HepG2 (cell line): Measurements from ENCODE around the gene STBD1. TPM values are rescaled to one million over a fixed set of nuclear protein-coding genes. Genes with fewer than 3 reads are reported as not detected.

Source experiments
- AGO1 ChIP-seq: fragments of 200-400 bp; formaldehyde crosslinking; IDR thresholded peaks from 2 replicates; pipeline ENCODE4 v1.6.1; 2017; ENCODE audit warnings: mild to moderate bottlenecking, low read depth, low read length, moderate library complexity; ENCODE audit not compliant: poor library complexity, severe bottlenecking
- ARHGAP35 ChIP-seq: sonication (generic); formaldehyde crosslinking; IDR thresholded peaks from 2 replicates; pipeline ENCODE4 v1.9.0; 2022; ENCODE audit warnings: mild to moderate bottlenecking, inconsistent platforms, moderate library complexity, missing genetic modification reagents, borderline replicate concordance
- ATF1 ChIP-seq: IDR thresholded peaks from 2 replicates; pipeline ENCODE4 v1.6.1; 2016; ENCODE audit warnings: mild to moderate bottlenecking, control low read depth
- CREB1 ChIP-seq, 2 experiments: fragments of 450-650 bp in 1 of 2; IDR thresholded peaks; 2 replicates each; pipeline ENCODE4 v1.6.1; 2016 to 2017; ENCODE audit warnings: control low read depth in 1 of 2, mild to moderate bottlenecking in 1 of 2, missing compliant biosample characterization in 1 of 2, missing genetic modification characterization in 1 of 2
- GTF3A ChIP-seq: sonication (generic); formaldehyde crosslinking; conservative IDR thresholded peaks from 2 replicates; pipeline ENCODE4 v1.4.0; 2020; ENCODE audit warnings: mild to moderate bottlenecking, missing genetic modification reagents
- ISX ChIP-seq: sonication (generic); formaldehyde crosslinking; conservative IDR thresholded peaks from 2 replicates; pipeline ENCODE4 v1.5.0; 2020; ENCODE audit warnings: missing genetic modification reagents
- MBNL3 ChIP-seq: fragments of 250-450 bp; sonication (Bioruptor Pico); conservative IDR thresholded peaks from 2 replicates; pipeline ENCODE4 v1.8.0; 2022; ENCODE audit warnings: mild to moderate bottlenecking, inconsistent platforms
- ONECUT2 ChIP-seq: sonication (generic); formaldehyde crosslinking; IDR thresholded peaks from 2 replicates; pipeline ENCODE4 v1.4.0; 2020; ENCODE audit warnings: missing genetic modification reagents
- RARA ChIP-seq: IDR thresholded peaks from 2 replicates; pipeline ENCODE4 v1.6.1; 2016; ENCODE audit warnings: missing genetic modification reagents, missing compliant biosample characterization
- SSRP1 ChIP-seq: IDR thresholded peaks from 2 replicates; pipeline ENCODE4 v1.6.1; 2016; ENCODE audit warnings: control low read depth
- ZNF12 ChIP-seq: sonication (generic); formaldehyde crosslinking; IDR thresholded peaks from 2 replicates; pipeline ENCODE4 v1.5.0; 2020; ENCODE audit warnings: missing genetic modification reagents
- ZNF20 ChIP-seq: sonication (generic); formaldehyde crosslinking; IDR thresholded peaks from 2 replicates; pipeline ENCODE4 v1.4.0; 2020; ENCODE audit warnings: mild to moderate bottlenecking, moderate library complexity, missing genetic modification reagents
- ZNF678 ChIP-seq: sonication (generic); formaldehyde crosslinking; IDR thresholded peaks from 2 replicates; pipeline ENCODE4 v1.4.0; 2020; ENCODE audit warnings: mild to moderate bottlenecking, missing genetic modification reagents
- ZSCAN12 ChIP-seq: sonication (generic); formaldehyde crosslinking; IDR thresholded peaks from 2 replicates; pipeline ENCODE4 v1.9.0; 2021; ENCODE audit warnings: mild to moderate bottlenecking, missing genetic modification reagents
- polyA plus RNA-seq, 8 experiments: library from polyadenylated mRNA; depleted of rRNA in 3 of 8; stranded (reverse) in 7 of 8; unstranded in 1 of 8; fragments of >200 nt; fragmentation: Illumina TruSeq in 4 of 8; extraction: Trizol in 4 of 8; gene quantifications; 2 replicates each; pipeline versions ENCODE4 v1.2.1 to v1.2.3, GENCODE V29; 2011 to 2016; ENCODE audit warnings: low read depth in 4 of 8, missing spikeins in 1 of 8, mixed read lengths in 1 of 8; ENCODE audit not compliant: insufficient read depth in 1 of 8
- total RNA-seq, 5 experiments: library from RNA; depleted of rRNA; stranded (reverse); fragments of >200 nt; fragmentation: Illumina TruSeq; extraction: Trizol; gene quantifications; 2 replicates each; pipeline ENCODE4 v1.2.3, GENCODE V29; 2016; ENCODE audit warnings: low read depth in 1 of 5
- TF ChIP-seq, protein P1 (sequence below): sonication (generic); formaldehyde crosslinking; IDR thresholded peaks from 2 replicates; pipeline ENCODE4 v1.9.0; 2021; ENCODE audit warnings: mild to moderate bottlenecking, missing genetic modification reagents
- TF ChIP-seq, protein P2 (sequence below): sonication (generic); formaldehyde crosslinking; IDR thresholded peaks from 2 replicates; pipeline ENCODE4 v1.4.0; 2020; ENCODE audit warnings: missing genetic modification reagents
- TF ChIP-seq, protein P3 (sequence below): sonication (generic); formaldehyde crosslinking; IDR thresholded peaks from 2 replicates; pipeline ENCODE4 v1.4.0; 2020; ENCODE audit warnings: mild to moderate bottlenecking, missing genetic modification reagents
- TF ChIP-seq, protein P4 (sequence below): sonication (generic); formaldehyde crosslinking; IDR thresholded peaks from 2 replicates; pipeline ENCODE4 v1.4.0; 2020; ENCODE audit warnings: missing genetic modification reagents
- TF ChIP-seq, protein P5 (sequence below): sonication (generic); formaldehyde crosslinking; IDR thresholded peaks from 2 replicates; pipeline ENCODE4 v1.4.0; 2020; ENCODE audit warnings: mild to moderate bottlenecking, low read depth, missing genetic modification reagents

STBD1 gene
- total and polyA plus RNA-seq, 2 of the 13 experiments (the other 11 are each of a cell fraction or from before 2014, with no cell fraction given), result 2.8 to 4.3 TPM

DNA sequence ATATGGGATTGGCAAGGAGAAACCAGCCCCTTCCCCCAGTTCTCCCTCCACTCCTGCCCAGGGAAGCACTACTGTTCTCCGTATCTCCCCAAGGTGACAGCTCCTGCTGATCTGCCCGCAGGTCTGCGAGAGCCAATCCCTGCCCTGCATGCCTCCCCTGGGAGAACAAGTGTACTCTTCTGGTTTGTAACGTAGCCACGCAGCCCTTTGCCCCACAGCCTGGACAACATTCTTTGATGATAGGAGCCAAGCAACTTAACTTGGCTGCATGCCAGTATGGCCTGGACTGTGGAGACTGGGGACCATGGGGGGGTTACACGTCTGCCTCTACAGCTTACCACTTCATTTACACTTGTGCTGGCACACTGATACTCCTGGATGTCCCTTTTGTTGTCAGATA, 2.0 kb downstream of the STBD1 start (continued):
- TF ChIP-seq, protein P1, sequence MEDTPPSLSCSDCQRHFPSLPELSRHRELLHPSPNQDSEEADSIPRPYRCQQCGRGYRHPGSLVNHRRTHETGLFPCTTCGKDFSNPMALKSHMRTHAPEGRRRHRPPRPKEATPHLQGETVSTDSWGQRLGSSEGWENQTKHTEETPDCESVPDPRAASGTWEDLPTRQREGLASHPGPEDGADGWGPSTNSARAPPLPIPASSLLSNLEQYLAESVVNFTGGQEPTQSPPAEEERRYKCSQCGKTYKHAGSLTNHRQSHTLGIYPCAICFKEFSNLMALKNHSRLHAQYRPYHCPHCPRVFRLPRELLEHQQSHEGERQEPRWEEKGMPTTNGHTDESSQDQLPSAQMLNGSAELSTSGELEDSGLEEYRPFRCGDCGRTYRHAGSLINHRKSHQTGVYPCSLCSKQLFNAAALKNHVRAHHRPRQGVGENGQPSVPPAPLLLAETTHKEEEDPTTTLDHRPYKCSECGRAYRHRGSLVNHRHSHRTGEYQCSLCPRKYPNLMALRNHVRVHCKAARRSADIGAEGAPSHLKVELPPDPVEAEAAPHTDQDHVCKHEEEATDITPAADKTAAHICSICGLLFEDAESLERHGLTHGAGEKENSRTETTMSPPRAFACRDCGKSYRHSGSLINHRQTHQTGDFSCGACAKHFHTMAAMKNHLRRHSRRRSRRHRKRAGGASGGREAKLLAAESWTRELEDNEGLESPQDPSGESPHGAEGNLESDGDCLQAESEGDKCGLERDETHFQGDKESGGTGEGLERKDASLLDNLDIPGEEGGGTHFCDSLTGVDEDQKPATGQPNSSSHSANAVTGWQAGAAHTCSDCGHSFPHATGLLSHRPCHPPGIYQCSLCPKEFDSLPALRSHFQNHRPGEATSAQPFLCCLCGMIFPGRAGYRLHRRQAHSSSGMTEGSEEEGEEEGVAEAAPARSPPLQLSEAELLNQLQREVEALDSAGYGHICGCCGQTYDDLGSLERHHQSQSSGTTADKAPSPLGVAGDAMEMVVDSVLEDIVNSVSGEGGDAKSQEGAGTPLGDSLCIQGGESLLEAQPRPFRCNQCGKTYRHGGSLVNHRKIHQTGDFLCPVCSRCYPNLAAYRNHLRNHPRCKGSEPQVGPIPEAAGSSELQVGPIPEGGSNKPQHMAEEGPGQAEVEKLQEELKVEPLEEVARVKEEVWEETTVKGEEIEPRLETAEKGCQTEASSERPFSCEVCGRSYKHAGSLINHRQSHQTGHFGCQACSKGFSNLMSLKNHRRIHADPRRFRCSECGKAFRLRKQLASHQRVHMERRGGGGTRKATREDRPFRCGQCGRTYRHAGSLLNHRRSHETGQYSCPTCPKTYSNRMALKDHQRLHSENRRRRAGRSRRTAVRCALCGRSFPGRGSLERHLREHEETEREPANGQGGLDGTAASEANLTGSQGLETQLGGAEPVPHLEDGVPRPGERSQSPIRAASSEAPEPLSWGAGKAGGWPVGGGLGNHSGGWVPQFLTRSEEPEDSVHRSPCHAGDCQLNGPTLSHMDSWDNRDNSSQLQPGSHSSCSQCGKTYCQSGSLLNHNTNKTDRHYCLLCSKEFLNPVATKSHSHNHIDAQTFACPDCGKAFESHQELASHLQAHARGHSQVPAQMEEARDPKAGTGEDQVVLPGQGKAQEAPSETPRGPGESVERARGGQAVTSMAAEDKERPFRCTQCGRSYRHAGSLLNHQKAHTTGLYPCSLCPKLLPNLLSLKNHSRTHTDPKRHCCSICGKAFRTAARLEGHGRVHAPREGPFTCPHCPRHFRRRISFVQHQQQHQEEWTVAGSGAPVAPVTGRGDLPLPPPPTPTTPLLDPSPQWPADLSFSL (CRISPR knock-in tag), result no peak
- TF ChIP-seq ZSCAN12 (CRISPR knock-in tag) (no peak), AGO1 (no peak), ONECUT2 (CRISPR knock-in tag) (no peak), MBNL3 (CRISPR knock-in tag) (no peak), GTF3A (CRISPR knock-in tag) (no peak), SSRP1 (no peak), RARA (CRISPR knock-in tag) (peak; percentile 60; the same call in 1 of the 2 replicates), ATF1 (no peak), ZNF678 (CRISPR knock-in tag) (no peak), ARHGAP35 (CRISPR knock-in tag) (no peak), ZNF20 (CRISPR knock-in tag) (no peak), CREB1 (IDR thresholded peaks at IDR 0.05) (no peak), CREB1 (CRISPR knock-in tag; IDR thresholded peaks at IDR 0.05) (no peak), ISX (CRISPR knock-in tag) (no peak), ZNF12 (no peak)
- TF ChIP-seq, protein P2, sequence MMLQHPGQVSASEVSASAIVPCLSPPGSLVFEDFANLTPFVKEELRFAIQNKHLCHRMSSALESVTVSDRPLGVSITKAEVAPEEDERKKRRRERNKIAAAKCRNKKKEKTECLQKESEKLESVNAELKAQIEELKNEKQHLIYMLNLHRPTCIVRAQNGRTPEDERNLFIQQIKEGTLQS (CRISPR knock-in tag), result no peak
- TF ChIP-seq, protein P3, sequence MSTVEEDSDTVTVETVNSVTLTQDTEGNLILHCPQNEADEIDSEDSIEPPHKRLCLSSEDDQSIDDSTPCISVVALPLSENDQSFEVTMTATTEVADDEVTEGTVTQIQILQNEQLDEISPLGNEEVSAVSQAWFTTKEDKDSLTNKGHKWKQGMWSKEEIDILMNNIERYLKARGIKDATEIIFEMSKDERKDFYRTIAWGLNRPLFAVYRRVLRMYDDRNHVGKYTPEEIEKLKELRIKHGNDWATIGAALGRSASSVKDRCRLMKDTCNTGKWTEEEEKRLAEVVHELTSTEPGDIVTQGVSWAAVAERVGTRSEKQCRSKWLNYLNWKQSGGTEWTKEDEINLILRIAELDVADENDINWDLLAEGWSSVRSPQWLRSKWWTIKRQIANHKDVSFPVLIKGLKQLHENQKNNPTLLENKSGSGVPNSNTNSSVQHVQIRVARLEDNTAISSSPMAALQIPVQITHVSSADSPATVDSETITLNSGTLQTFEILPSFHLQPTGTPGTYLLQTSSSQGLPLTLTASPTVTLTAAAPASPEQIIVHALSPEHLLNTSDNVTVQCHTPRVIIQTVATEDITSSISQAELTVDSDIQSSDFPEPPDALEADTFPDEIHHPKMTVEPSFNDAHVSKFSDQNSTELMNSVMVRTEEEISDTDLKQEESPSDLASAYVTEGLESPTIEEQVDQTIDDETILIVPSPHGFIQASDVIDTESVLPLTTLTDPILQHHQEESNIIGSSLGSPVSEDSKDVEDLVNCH (CRISPR knock-in tag), result no peak
- TF ChIP-seq, protein P4, sequence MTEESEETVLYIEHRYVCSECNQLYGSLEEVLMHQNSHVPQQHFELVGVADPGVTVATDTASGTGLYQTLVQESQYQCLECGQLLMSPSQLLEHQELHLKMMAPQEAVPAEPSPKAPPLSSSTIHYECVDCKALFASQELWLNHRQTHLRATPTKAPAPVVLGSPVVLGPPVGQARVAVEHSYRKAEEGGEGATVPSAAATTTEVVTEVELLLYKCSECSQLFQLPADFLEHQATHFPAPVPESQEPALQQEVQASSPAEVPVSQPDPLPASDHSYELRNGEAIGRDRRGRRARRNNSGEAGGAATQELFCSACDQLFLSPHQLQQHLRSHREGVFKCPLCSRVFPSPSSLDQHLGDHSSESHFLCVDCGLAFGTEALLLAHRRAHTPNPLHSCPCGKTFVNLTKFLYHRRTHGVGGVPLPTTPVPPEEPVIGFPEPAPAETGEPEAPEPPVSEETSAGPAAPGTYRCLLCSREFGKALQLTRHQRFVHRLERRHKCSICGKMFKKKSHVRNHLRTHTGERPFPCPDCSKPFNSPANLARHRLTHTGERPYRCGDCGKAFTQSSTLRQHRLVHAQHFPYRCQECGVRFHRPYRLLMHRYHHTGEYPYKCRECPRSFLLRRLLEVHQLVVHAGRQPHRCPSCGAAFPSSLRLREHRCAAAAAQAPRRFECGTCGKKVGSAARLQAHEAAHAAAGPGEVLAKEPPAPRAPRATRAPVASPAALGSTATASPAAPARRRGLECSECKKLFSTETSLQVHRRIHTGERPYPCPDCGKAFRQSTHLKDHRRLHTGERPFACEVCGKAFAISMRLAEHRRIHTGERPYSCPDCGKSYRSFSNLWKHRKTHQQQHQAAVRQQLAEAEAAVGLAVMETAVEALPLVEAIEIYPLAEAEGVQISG (CRISPR knock-in tag), result no peak
- TF ChIP-seq, protein P5, sequence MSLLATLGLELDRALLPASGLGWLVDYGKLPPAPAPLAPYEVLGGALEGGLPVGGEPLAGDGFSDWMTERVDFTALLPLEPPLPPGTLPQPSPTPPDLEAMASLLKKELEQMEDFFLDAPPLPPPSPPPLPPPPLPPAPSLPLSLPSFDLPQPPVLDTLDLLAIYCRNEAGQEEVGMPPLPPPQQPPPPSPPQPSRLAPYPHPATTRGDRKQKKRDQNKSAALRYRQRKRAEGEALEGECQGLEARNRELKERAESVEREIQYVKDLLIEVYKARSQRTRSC (CRISPR knock-in tag), result no peak
